Ectodermal cell (in vitro differentiated cells): Measurements from ENCODE around the gene EDNRA. TPM values are rescaled to one million over a fixed set of nuclear protein-coding genes. Genes with fewer than 3 reads are reported as not detected.
"Not testable (repeated sequence)": the region's sequence is repeated elsewhere in the genome, so short reads cannot be mapped to it uniquely, and the experiment has no call there.

Experiments
- H3K27ac ChIP-seq: 2 replicates; pipeline ENCODE4 v1.7.0; 2013; ENCODE audit warnings: mild to moderate bottlenecking, low read depth, low read length; ENCODE audit not compliant: insufficient read depth, poor library complexity, severe bottlenecking
- H3K27me3 ChIP-seq: 2 replicates; pipeline ENCODE4 v1.7.0; 2013; ENCODE audit warnings: mild to moderate bottlenecking, low read length; ENCODE audit not compliant: insufficient read depth, control insufficient read depth, poor library complexity, severe bottlenecking
- H3K36me3 ChIP-seq: one replicate; pipeline ENCODE4 v1.7.0; 2013; ENCODE audit warnings: low read length; ENCODE audit not compliant: control insufficient read depth, insufficient read depth
- H3K4me1 ChIP-seq: one replicate; pipeline ENCODE4 v1.7.0; 2013; ENCODE audit warnings: low read length; ENCODE audit not compliant: control insufficient read depth, insufficient read depth
- H3K4me3 ChIP-seq: 2 replicates; pipeline ENCODE4 v1.7.0; 2013; ENCODE audit warnings: low read depth, low read length, control low read depth; ENCODE audit not compliant: insufficient read depth
- H3K9me3 ChIP-seq: 2 replicates; pipeline ENCODE4 v1.7.0; 2013; ENCODE audit warnings: mild to moderate bottlenecking, low read length, moderate library complexity; ENCODE audit not compliant: control insufficient read depth
- WGBS, 2 experiments: methylation state at CpG; one replicate each; pipeline ENCODE4 v1.1.7; 2013; ENCODE audit warnings: missing lambda C conversion rate in 2 of 2; 5-methylcytosine and 5-hydroxymethylcytosine counted together
- polyA plus RNA-seq, 4 experiments: library from polyadenylated mRNA; stranded (reverse); fragments of 50-300 nt; gene quantifications; one replicate each; pipeline ENCODE4 v1.2.3, GENCODE V29; 2013

The EDNRA gene
- polyA plus RNA-seq (2013, experiment 1 of 4), result 30.5 TPM
- polyA plus RNA-seq (2013, experiment 2 of 4), result 29.2 TPM
- polyA plus RNA-seq (2013, experiment 3 of 4), result 25.2 TPM
- 31.5 TPM for polyA plus RNA-seq (2013, experiment 4 of 4)

DNA sequence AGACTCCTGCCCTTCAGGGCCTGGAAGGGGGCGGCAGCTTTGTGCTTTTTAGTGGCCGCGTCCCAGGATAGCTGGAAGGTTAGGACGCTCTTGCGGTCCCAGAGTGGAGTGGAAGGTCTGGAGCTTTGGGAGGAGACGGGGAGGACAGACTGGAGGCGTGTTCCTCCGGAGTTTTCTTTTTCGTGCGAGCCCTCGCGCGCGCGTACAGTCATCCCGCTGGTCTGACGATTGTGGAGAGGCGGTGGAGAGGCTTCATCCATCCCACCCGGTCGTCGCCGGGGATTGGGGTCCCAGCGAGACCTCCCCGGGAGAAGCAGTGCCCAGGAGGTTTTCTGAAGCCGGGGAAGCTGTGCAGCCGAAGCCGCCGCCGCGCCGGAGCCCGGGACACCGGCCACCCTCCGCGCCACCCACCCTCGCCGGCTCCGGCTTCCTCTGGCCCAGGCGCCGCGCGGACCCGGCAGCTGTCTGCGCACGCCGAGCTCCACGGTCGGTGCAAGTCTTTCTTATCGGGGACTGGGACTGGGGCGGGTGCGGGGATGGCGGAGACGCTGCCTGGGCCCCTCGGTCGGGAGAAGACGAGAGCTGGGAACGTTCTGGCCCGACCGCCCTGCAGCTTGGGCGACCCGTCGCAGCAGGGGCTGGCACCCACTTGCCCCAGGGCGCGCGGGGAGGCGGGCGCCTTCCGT is at the start of gene EDNRA:
EDNRA (plus strand) TSS at position 207 of the 686 bp plus-strand sequence. CDS start 4,585 bp downstream, outside the sequence.
- no peaks in the 10 kb centered on the region for H3K36me3 ChIP-seq
- no peaks in the 10 kb centered on the region for H3K9me3 ChIP-seq
- no peak within 1 kb of the TSS for H3K27ac ChIP-seq
- H3K4me1 ChIP-seq, result no peaks in the 10 kb centered on the region
- peak within 1 kb of the TSS; percentile 67 for H3K4me3 ChIP-seq
- 0 to 1% methylated on average over 68 of the region's 68 CpGs for WGBS, 2 experiments
- H3K27me3 ChIP-seq, result peaks cover 32% of the 10 kb centered on the region

GRCh38 chr4:147434370-147434769 is 46.5 kb upstream of the EDNRA start:
- not testable (repeated sequence) for H3K9me3 ChIP-seq, H3K4me1 ChIP-seq, H3K36me3 ChIP-seq, H3K27ac ChIP-seq, H3K4me3 ChIP-seq, H3K27me3 ChIP-seq
- 79% methylated on average over 1 of the region's 1 CpG for WGBS, 2 experiments

GRCh38 chr4:147440442-147440841 is 40.5 kb upstream of the EDNRA start:
- 87 to 90% methylated on average over 2 of the region's 2 CpGs for WGBS, 2 experiments

DNA sequence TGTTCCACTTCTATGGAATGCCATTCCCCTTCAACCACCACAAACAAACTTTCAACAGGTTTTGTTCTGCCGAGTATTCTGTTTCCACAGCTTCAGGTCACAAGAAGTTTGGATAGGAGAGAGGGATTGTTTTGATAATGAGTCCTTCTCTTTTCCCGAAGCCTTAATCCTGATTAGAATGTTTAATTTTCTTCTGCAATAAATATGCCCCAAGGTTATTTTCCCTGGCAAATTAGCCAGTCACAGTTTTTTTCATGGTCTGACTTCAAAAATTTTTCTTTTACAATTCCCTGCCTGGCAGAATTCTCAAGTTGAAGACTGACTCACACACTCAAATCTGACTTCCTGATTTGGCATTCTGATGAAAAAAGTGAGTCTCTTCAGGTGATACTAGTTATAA is 33.1 kb upstream of the EDNRA start:
- no peak overlapping the region for H3K4me3 ChIP-seq
- no peaks in the 10 kb centered on the region for H3K36me3 ChIP-seq
- no peaks in the 10 kb centered on the region for H3K9me3 ChIP-seq
- H3K4me1 ChIP-seq, result no peaks in the 10 kb centered on the region
- no peak overlapping the region for H3K27ac ChIP-seq
- 61% methylated on average over 2 of the region's 2 CpGs; no CpG with 5 or more reads in 1 of the 2 experiments for WGBS, 2 experiments
- H3K27me3 ChIP-seq, result no peaks in the 10 kb centered on the region

More at GRCh38 chr4:147440442-147440841, 40.5 kb upstream of the EDNRA start:
- Histone ChIP-seq H3K27me3 (no peaks in the 10 kb centered on the region), H3K4me1 (no peaks in the 10 kb centered on the region), H3K9me3 (no peaks in the 10 kb centered on the region), H3K27ac (no peak overlapping the region), H3K4me3 (no peak overlapping the region), H3K36me3 (no peaks in the 10 kb centered on the region)

DNA sequence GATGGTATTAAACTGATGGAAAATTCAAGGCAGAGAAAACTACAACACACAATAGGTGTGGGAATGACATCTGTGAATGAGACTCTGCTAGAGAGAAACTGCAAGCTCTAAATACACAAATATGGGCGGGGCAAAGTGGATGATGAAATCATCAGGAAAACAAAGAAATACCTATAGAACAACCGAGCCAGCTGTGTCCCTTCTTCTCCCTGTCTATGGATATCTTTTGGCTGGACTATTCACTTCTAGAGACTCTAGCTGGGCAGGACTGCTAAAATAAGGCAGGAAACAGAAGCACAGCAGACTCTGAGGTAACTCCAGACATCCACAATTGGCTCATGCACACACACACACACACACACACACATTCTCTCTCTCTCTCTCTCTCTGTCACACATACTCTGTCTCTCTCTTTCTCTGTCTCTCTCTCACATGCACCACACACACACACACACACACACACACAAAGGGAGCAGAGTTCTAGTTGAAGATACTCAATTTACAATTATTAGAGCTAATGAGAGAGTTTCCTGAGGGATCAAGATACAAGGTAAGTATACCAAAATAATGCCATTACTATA is 27.2 kb upstream of the EDNRA start:
- Histone ChIP-seq H3K27me3 (no peaks in the 10 kb centered on the region), H3K4me3 (no peak overlapping the region), H3K9me3 (no peaks in the 10 kb centered on the region), H3K36me3 (no peaks in the 10 kb centered on the region), H3K27ac (no peak overlapping the region), H3K4me1 (no peaks in the 10 kb centered on the region)
- WGBS, 2 experiments, result 77 to 82% methylated on average over 2 of the region's 2 CpGs

DNA sequence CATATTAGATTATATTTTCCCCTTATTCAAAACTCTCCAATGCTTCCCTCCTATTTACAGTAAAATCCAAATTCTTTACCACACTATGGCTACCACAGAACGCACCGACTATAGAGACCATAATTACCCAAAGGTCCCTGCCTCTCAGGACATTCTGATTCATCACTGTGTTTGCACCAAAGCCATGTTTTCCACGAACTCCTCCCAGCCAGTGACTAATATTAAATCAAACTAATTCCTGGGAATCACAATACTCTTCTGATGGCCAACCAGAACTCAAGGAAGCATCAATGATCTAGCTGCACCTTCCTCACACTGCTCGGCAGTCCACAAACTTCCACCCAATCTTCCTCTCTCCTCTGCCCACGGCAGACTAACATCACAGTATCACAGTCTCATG is 24.2 kb upstream of the EDNRA start:
- Histone ChIP-seq H3K9me3 (no peaks in the 10 kb centered on the region), H3K4me1 (no peaks in the 10 kb centered on the region), H3K27me3 (no peaks in the 10 kb centered on the region), H3K4me3 (no peak overlapping the region), H3K36me3 (no peaks in the 10 kb centered on the region), H3K27ac (no peak overlapping the region)
- WGBS, 2 experiments, result 93 to 96% methylated on average over 5 of the region's 5 CpGs

GRCh38 chr4:147461161-147461560 is 19.7 kb upstream of the EDNRA start:
- H3K27me3 ChIP-seq, result no peaks in the 10 kb centered on the region
- H3K4me1 ChIP-seq, result no peaks in the 10 kb centered on the region
- H3K4me3 ChIP-seq, result no peak overlapping the region
- 80 to 87% methylated on average over 1 of the region's 1 CpG for whole genome bisulfite sequencing, 2 experiments
- H3K36me3 ChIP-seq, result no peaks in the 10 kb centered on the region
- no peaks in the 10 kb centered on the region for H3K9me3 ChIP-seq
- no peak overlapping the region for H3K27ac ChIP-seq

- Histone ChIP-seq H3K27ac (no peak overlapping the region), H3K27me3 (no peaks in the 10 kb centered on the region)
- 95 to 97% methylated on average over 2 to 4 of the region's 4 CpGs for WGBS, 2 experiments
Measured at GRCh38 chr4:147463065-147463464, 17.8 kb upstream of the EDNRA start.

DNA sequence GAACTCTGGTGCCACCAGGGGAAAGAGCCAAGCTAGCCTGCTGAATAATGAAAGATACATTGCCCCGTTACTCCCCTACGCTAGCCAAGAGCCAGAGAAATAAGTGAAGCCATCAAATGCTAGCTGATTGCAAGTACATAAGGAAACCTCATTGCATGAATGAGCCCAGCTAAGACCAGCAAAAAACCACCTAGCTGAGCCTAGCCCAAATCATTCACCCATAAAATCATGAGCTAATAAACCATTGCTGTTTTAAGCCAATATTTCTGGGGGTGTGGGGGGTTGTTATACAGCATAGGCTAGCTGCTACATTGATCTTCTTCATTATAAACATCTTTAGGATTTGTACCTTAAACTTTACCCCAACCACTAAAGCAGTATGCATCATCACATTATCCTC is 15.4 kb upstream of the EDNRA start:
- Histone ChIP-seq H3K4me3 (no peak overlapping the region), H3K4me1 (no peaks in the 10 kb centered on the region), H3K36me3 (no peaks in the 10 kb centered on the region), H3K27ac (no peak overlapping the region), H3K27me3 (no peaks in the 10 kb centered on the region), H3K9me3 (no peaks in the 10 kb centered on the region)
- WGBS, 2 experiments, result 100% methylated on average over 2 of the region's 2 CpGs

More at GRCh38 chr4:147463065-147463464, 17.8 kb upstream of the EDNRA start:
- Histone ChIP-seq H3K4me3 (no peak overlapping the region), H3K4me1 (no peaks in the 10 kb centered on the region), H3K9me3 (no peaks in the 10 kb centered on the region), H3K36me3 (no peaks in the 10 kb centered on the region)

GRCh38 chr4:147477439-147477838 is 3.5 kb upstream of the EDNRA start:
- Histone ChIP-seq H3K36me3 (no peaks in the 10 kb centered on the region), H3K4me1 (no peaks in the 10 kb centered on the region), H3K9me3 (no peaks in the 10 kb centered on the region), H3K4me3 (no peak overlapping the region), H3K27me3 (peaks cover 26% of the 10 kb centered on the region), H3K27ac (no peak overlapping the region)
